GM21528 (cell line): Measurements from ENCODE around the gene BOC.

ENCODE experiments used
- ATAC-seq: cut with Tn5 transposase; IDR thresholded peaks from one replicate; pipeline ENCODE4 v1.9.1; 2021; ENCODE audit warnings: mild to moderate bottlenecking, moderate library complexity; ENCODE audit not compliant: unreplicated experiment, low FRiP score

BOC gene

DNA sequence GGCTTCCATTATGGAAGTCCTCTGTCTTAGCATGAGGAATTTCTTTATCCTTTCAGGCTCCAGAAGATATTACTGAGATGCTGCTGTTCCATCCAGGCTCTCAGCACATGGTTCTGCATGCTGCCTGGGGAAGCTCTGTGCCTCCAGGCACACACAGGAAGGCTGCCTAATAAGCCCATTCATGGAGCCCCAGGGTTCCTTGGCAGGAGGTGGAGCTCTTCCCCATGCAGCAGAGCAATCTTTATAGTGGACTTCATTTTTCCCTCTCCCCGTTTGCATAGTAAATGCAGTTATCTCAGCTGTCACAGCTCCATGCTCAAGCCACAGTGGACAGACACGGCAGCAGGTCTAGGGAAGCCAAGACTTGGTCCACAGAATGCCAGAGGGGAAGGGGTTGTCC is 57.6 kb downstream of the BOC start:
- ATAC-seq = no peak

DNA sequence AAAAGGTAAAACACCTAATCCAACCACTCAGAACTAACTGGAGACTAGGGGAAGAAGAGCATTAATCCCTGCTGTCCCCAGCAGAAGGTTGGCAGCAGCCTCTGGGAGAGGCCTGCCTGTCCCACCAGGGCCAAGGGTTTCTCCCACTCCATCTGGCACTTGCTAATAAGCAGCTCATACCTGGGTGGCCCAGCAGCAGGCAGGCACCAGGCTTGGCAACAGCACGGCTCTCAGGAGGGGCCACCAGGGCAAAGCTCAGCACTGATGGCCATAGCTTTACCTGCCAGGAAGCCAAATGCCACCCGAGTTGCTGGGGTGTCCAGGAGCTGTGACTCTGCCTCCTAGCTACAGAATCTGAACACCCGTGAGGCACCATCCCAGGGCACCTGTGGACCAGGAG is 58.3 kb downstream of the BOC start:
- ATAC-seq = no peak

DNA sequence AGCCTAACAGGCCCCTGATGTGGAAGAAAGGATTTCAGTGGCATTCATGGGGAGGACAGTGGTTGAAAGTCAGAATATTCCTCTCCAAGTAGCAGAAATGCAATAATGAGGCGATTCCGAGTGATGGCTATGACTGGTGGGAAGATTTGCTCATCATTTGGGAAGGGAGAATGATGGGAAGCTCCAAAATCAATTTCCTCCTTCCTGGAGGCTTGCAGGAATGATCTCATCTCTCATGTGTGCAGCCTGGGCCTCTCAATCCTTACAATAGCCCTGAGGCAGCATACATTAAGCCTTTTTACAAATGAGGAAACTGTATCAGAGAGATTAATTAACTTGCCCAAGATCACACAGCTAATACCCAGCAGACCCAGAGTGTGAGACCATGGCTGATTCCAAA is 58.7 kb downstream of the BOC start:
- no peak for ATAC-seq

GRCh38 chr3:113270786-113271185 is 59.4 kb downstream of the BOC start:
- ATAC-seq = no peak

- no peak for ATAC-seq
Observed at GRCh38 chr3:113271189-113271588, 59.8 kb downstream of the BOC start.

- no peak for ATAC-seq
Observed at GRCh38 chr3:113271594-113272384, 60.4 kb downstream of the BOC start.

- ATAC-seq = no peak
Observed at GRCh38 chr3:113272385-113272779, 61.0 kb downstream of the BOC start.

DNA sequence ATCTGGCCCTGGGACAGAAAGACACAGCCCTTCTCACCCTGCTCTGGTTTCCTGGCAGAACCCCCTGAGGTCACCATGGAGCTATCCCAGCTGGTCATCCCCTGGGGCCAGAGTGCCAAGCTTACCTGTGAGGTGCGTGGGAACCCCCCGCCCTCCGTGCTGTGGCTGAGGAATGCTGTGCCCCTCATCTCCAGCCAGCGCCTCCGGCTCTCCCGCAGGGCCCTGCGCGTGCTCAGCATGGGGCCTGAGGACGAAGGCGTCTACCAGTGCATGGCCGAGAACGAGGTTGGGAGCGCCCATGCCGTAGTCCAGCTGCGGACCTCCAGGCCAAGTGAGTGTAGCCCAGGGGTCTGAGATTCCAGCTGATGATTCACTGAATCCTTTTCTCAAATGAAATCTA is 61.7 kb downstream of the BOC start:
- no peak for ATAC-seq

GRCh38 chr3:113273604-113274378 is 62.4 kb downstream of the BOC start:
- ATAC-seq = no peak

GRCh38 chr3:113274425-113275257 is 63.3 kb downstream of the BOC start:
- ATAC-seq = no peak

DNA sequence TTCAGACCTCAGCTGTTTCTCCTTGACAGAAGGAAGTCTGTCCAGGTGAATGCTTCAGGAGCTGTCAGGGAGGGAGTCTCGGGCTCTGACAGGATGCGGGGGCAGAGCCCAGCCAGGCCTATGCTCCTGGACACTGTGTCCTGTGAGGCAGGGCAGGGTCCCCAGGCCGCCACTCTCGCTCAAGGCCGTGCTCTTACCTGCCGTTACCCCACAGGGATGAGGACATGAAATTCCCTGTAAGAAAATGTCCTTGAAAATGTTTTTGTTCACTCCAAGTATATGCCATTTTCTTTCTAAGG is 63.9 kb downstream of the BOC start:
- no peak for ATAC-seq

DNA sequence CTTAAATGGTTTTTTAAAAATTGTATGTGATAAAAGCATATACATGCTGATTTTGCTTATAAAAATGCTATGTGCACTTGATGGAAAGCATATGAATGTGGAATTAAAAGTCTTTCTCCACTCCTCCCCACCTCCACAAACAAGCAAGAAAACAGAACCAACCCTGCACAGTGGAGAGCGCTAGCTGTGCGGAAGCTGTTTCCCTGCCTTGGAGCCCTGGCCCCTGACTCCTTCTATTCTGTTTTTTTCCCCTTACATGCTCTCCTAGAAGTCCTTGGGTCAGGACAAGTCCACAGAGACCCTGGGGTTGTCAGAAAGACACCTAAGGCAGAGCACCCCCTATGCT is 64.2 kb downstream of the BOC start:
- ATAC-seq = no peak

DNA sequence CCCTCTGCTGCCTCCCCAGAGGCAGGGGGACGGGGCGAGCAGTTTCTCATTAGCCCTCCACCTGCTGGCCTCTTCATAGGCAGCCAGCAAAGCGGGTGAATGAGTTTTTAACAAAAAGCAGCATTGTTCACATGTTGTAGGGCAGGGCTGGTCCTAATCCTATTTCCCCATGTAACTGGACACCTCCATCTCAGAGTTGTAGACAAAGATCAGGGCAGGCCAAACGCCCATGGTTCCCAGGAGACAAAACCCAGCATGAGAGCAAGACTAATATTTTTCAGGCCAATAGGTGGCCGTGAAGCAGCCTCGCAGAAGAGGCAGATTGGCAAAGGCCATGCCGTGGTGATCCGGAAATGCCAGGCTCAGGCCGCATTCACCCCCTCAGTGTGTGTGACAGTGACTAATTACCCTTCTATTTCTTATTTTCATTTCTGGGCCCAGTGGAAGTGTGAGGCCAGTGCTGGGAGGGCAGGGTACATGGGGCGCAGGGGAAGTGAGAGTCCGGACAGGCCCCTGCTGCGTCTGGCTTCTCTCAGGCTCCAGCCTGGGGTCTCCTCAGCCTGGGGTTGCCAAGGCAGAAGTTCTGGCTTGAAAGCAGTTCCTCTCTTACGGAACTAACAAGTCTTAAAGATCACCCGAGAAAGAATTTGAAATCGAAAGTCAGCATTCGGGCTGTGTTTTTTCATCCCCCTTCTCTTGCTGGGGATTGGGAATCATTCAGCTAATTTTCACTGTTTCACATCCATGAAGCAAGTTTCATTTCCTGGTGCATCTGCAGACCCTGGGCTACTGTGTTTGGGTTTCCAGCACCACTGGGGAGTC is 64.8 kb downstream of the BOC start:
- ATAC-seq = no peak

GRCh38 chr3:113276751-113277080 is 65.4 kb downstream of the BOC start:
- ATAC-seq = no peak

GRCh38 chr3:113277414-113277813 is 66.1 kb downstream of the BOC start:
- ATAC-seq = no peak

GRCh38 chr3:113277941-113278598 is 66.7 kb downstream of the BOC start:
- no peak for ATAC-seq

GRCh38 chr3:113278599-113278955 is 67.2 kb downstream of the BOC start:
- no peak for ATAC-seq

DNA sequence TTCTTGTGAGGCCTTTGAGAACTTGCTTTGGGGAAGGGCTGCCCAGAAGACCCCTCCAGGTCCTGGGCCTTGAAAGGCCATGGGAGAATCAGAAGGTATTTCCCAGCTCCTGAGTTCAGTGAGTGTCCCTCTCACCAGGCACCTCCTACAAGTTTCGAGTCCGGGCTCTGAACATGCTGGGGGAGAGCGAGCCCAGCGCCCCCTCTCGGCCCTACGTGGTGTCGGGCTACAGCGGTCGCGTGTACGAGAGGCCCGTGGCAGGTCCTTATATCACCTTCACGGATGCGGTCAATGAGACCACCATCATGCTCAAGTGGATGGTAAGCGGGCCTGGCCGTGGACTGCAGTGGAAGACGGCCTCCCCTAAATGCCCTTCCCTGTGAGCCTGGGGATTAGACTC is 68.3 kb downstream of the BOC start:
- ATAC-seq = no peak

DNA sequence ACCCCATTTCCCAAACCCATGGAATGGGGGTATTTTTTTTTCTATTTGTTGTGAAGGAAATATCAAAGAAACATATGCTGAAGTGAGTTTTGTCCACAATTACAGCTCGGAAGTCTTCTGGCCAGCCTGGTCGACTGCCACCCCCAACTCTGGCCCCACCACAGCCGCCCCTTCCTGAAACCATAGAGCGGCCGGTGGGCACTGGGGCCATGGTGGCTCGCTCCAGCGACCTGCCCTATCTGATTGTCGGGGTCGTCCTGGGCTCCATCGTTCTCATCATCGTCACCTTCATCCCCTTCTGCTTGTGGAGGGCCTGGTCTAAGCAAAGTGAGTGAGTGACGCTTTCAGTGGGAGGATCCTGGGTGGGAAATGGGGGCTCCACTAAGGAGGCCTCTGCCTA is 71.9 kb downstream of the BOC start:
- ATAC-seq = no peak

DNA sequence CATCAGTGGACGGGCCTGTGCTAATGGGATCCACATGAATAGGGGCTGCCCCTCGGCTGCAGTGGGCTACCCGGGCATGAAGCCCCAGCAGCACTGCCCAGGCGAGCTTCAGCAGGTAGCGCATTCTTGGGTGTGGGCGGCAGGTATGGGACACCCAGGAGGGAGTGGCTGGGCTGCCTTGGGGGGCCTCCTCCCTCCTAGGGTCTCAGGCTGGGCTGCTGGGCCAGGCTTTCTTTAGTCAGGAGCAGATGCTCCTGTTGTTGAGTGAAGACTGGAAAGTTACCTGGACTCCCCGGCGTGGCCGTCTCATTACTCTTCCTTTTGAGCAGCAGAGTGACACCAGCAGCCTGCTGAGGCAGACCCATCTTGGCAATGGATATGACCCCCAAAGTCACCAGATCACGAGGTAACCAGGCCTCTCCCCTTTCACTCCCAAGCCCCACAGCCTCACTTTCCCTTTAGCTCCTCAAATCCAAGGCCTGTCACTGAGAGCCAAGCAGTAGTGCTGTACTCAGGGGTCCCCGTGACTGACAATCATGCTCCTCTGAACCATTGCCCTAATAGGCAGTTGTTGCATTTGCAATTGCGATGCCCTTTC is 73.2 kb downstream of the BOC start:
- ATAC-seq = no peak
